Caco-2 (cell line): ENCODE measurements around the gene ANGPTL1. TPM values are rescaled to one million over a fixed set of nuclear protein-coding genes. Genes with fewer than 3 reads are reported as not detected.

Experiments used
- Bru-seq: library from RNA; stranded (reverse); fragments of 400-500 nt; gene quantifications from one replicate; lab custom pipeline; 2021; lab: Mats Ljungman, UMichigan
- BruChase-seq, 2 experiments: library from RNA; stranded (reverse); fragments of 400-500 nt; gene quantifications; one replicate each; lab custom pipeline; 2021; lab: Mats Ljungman, UMichigan
- BruUV-seq: library from RNA; stranded (reverse); fragments of 400-500 nt; replicated peaks from 2 replicates; lab custom pipeline; 2021; lab: Mats Ljungman, UMichigan
- CTCF ChIA-PET: fragments of 300-600 bp; sonication (Branson Sonifier 250); formaldehyde crosslinking; loops from one replicate; lab custom pipeline; 2022; ENCODE audit warnings: antibody characterized with exemption; lab: Charles Lee
- POLR2A ChIA-PET: fragments of 300-600 bp; sonication (Branson Sonifier 250); formaldehyde crosslinking; loops from one replicate; lab custom pipeline; 2022; ENCODE audit warnings: antibody characterized with exemption; lab: Charles Lee
- DNase-seq, 2 experiments: peaks; one replicate each; pipeline versions ENCODE4 v3.0.0 to v3.0.0-alpha.2; 2020 to 2022
- H3K27me3 ChIP-seq: replicated peaks from 2 replicates; pipeline ENCODE4 v1.6.0; 2011; ENCODE audit warnings: low read length; ENCODE audit not compliant: control insufficient read depth, insufficient read depth
- H3K36me3 ChIP-seq: 2 replicates; pipeline ENCODE4 v1.5.1; 2011; ENCODE audit warnings: low read length; ENCODE audit not compliant: control insufficient read depth, insufficient read depth
- H3K4me1 ChIP-seq: fragments of 250-450 bp; sonication (Bioruptor Pico); 2 replicates; pipeline ENCODE4 v1.5.1; 2020; ENCODE audit warnings: mild to moderate bottlenecking
- H3K4me3 ChIP-seq: 2 replicates; pipeline ENCODE4 v1.5.1; 2011; ENCODE audit warnings: low read depth, mild to moderate bottlenecking, control low read depth, low read length
- H3K9me3 ChIP-seq: fragments of 250-450 bp; sonication (Bioruptor Pico); 2 replicates; pipeline ENCODE4 v1.5.1; 2020; ENCODE audit warnings: mild to moderate bottlenecking, moderate library complexity
- H3K27ac Mint-ChIP-seq: one replicate; pipeline ENCODE4 v1.8.0; 2022; ENCODE audit warnings: mixed read lengths; ENCODE audit not compliant: unreplicated experiment
- H3K27me3 Mint-ChIP-seq: one replicate; pipeline ENCODE4 v1.8.0; 2022; ENCODE audit warnings: mixed read lengths; ENCODE audit not compliant: insufficient read depth, unreplicated experiment
- H3K36me3 Mint-ChIP-seq: one replicate; pipeline ENCODE4 v1.8.0; 2022; ENCODE audit warnings: mild to moderate bottlenecking, mixed read lengths; ENCODE audit not compliant: insufficient read depth, unreplicated experiment
- H3K4me1 Mint-ChIP-seq: one replicate; pipeline ENCODE4 v1.8.0; 2022; ENCODE audit warnings: low read depth, mixed read lengths; ENCODE audit not compliant: unreplicated experiment
- H3K4me3 Mint-ChIP-seq: one replicate; pipeline ENCODE4 v1.8.0; 2022; ENCODE audit warnings: mild to moderate bottlenecking, moderate library complexity, mixed read lengths; ENCODE audit not compliant: unreplicated experiment
- H3K9me3 Mint-ChIP-seq: one replicate; pipeline ENCODE4 v1.8.0; 2022; ENCODE audit warnings: mixed read lengths; ENCODE audit not compliant: unreplicated experiment
- CTCF ChIP-seq, 2 experiments: fragments of 200-600 bp in 1 of 2; IDR thresholded peaks; 1 replicate in 1 of 2; 2 replicates in 1 of 2; pipeline versions ENCODE4 v1.5.1 to v1.8.0; 2011 to 2022; ENCODE audit warnings: antibody characterized with exemption in 1 of 2, control low read depth in 1 of 2, inconsistent platforms in 1 of 2, low read depth in 1 of 2, low read length in 1 of 2, mild to moderate bottlenecking in 1 of 2, moderate library complexity in 1 of 2; ENCODE audit not compliant: insufficient read depth in 1 of 2, severe bottlenecking in 1 of 2, unreplicated experiment in 1 of 2
- intact Hi-C: fragments of 100-400 bp; cut with micrococcal nuclease; formaldehyde crosslinking; loops from one replicate; pipeline ENCODE4 v1.10.0; 2022; ENCODE audit not compliant: unreplicated experiment
- long read RNA-seq: library from polyadenylated mRNA; stranded (forward); transcript quantifications from one replicate; pipeline ENCODE4 v2.0.0, GENCODE V29; 2022
- total RNA-seq: library from RNA; stranded (reverse); gene quantifications from 2 replicates; pipeline ENCODE4 v1.2.3, GENCODE V29; 2022

The ANGPTL1 gene, protein sequence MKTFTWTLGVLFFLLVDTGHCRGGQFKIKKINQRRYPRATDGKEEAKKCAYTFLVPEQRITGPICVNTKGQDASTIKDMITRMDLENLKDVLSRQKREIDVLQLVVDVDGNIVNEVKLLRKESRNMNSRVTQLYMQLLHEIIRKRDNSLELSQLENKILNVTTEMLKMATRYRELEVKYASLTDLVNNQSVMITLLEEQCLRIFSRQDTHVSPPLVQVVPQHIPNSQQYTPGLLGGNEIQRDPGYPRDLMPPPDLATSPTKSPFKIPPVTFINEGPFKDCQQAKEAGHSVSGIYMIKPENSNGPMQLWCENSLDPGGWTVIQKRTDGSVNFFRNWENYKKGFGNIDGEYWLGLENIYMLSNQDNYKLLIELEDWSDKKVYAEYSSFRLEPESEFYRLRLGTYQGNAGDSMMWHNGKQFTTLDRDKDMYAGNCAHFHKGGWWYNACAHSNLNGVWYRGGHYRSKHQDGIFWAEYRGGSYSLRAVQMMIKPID
- total RNA-seq = not detected in 2 replicates
- percentile 4 among the genes with signal in this experiment for Bru-seq, nascent RNA
- BruChase-seq, experiment 1, labeled RNA remaining after a 2-hour chase = not detected
- BruChase-seq, experiment 2, labeled RNA remaining after a 6-hour chase = not detected
- long read RNA-seq, partial matches to known transcripts = 0 of 2 reads
- long read RNA-seq, other reads (novel, unspliced or antisense) = 2 of 2 reads

DNA sequence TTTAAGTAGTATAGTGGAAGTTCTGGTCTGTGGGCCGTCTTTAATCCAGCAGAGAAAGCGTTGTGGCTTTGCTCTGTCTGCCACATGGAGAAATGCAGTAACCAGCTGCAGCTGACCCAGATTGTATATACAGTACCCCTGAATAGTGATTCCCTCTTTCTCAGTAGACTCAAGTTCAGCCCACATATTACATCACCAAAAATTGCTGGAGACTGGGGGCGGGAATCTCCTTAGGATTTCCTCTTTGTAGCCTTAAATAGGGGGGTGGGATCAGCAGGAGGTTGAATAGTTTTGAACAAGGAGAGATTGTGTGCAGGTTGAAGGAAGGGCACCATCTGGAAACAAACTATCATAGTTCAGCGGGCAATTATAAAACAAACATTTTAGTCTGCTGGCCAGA, at the start of gene ANGPTL1:
Gene ANGPTL1 (minus strand): TSS at position 134 of the 400 bp plus-strand sequence. CDS start 5,301 bp downstream, outside the sequence.
- ChIA-PET POLR2A (no interaction called here), CTCF (no interaction called here)
- no peak for TF ChIP-seq CTCF (IDR thresholded peaks at IDR 0.05; ENCODE audit: insufficient read depth in 1 of 2, low read depth in 1 of 2, low read length in 1 of 2, severe bottlenecking in 1 of 2, unreplicated experiment in 1 of 2)
- intact Hi-C loops = no loop called here
- Mint-ChIP-seq H3K27ac (no peak within 1 kb of the TSS), H3K4me3 (no peak within 1 kb of the TSS), H3K27me3 (no peaks in the 10 kb centered on the region), H3K36me3 (no peaks in the 10 kb centered on the region), H3K9me3 (no peaks in the 10 kb centered on the region), H3K4me1 (peaks cover 6% of the 10 kb centered on the region)
- BruUV-seq = no TSS peak
- Histone ChIP-seq H3K4me1 (no peaks in the 10 kb centered on the region), H3K27me3 (no peaks in the 10 kb centered on the region), H3K4me3 (no peak within 1 kb of the TSS), H3K36me3 (no peaks in the 10 kb centered on the region), H3K9me3 (no peaks in the 10 kb centered on the region)
- DNase-seq = no peak

DNA sequence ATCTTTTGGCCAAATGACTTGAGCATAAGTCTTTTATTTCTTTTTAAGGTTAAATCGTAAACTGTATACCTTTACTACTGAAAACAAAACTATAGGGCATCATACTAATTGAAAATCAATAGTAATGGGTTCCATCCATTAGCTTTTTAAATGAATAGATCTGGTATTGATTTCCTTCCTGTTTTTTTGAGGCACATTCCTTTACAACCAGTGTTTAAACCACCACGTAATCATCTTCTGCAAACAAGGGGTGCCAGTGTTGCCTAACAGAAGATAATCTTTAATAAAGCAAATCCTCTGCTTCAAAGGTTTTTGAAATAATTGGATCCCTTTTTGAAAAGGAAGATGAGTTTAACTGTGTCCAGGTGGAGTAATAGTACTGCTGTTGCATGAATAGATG, 48.7 kb upstream of the ANGPTL1 start:
- Mint-ChIP-seq H3K36me3 (peaks cover 5% of the 10 kb centered on the region), H3K27me3 (no peaks in the 10 kb centered on the region), H3K9me3 (no peaks in the 10 kb centered on the region), H3K27ac (no peak overlapping the region), H3K4me3 (no peak overlapping the region), H3K4me1 (no peaks in the 10 kb centered on the region)
- no peaks in the 10 kb centered on the region for H3K27me3 ChIP-seq
- CTCF ChIA-PET = no interaction called here
- POLR2A ChIA-PET = no interaction called here
- no peaks in the 10 kb centered on the region for H3K4me1 ChIP-seq
- BruUV-seq = no TSS peak
- H3K36me3 ChIP-seq = peaks cover 1% of the 10 kb centered on the region; the same call in 1 of the 2 replicates
- no peak for TF ChIP-seq CTCF (IDR thresholded peaks at IDR 0.05; ENCODE audit: insufficient read depth in 1 of 2, low read depth in 1 of 2, low read length in 1 of 2, severe bottlenecking in 1 of 2, unreplicated experiment in 1 of 2)
- no peak overlapping the region for H3K4me3 ChIP-seq
- DNase-seq = no peak
- intact Hi-C loops = no loop called here
- no peaks in the 10 kb centered on the region for H3K9me3 ChIP-seq

GRCh38 chr1:178918955-178919354, 48.1 kb upstream of the ANGPTL1 start:
- no peak for DNase-seq
- no peak for TF ChIP-seq CTCF (IDR thresholded peaks at IDR 0.05; ENCODE audit: insufficient read depth in 1 of 2, low read depth in 1 of 2, low read length in 1 of 2, severe bottlenecking in 1 of 2, unreplicated experiment in 1 of 2)
- Histone ChIP-seq H3K4me1 (no peaks in the 10 kb centered on the region), H3K4me3 (no peak overlapping the region), H3K36me3 (peaks cover 1% of the 10 kb centered on the region; the same call in 1 of the 2 replicates), H3K9me3 (no peaks in the 10 kb centered on the region), H3K27me3 (no peaks in the 10 kb centered on the region)
- CTCF ChIA-PET = no interaction called here
- POLR2A ChIA-PET = no interaction called here
- no peaks in the 10 kb centered on the region for H3K27me3 Mint-ChIP-seq
- H3K4me1 Mint-ChIP-seq = no peaks in the 10 kb centered on the region
- H3K36me3 Mint-ChIP-seq = peaks cover 5% of the 10 kb centered on the region
- no TSS peak for BruUV-seq
- no peak overlapping the region for H3K4me3 Mint-ChIP-seq
- intact Hi-C loops = no loop called here
- no peaks in the 10 kb centered on the region for H3K9me3 Mint-ChIP-seq
- H3K27ac Mint-ChIP-seq = no peak overlapping the region
